ENCODE results near the gene TSPAN18.

Gene TSPAN18

DNA sequence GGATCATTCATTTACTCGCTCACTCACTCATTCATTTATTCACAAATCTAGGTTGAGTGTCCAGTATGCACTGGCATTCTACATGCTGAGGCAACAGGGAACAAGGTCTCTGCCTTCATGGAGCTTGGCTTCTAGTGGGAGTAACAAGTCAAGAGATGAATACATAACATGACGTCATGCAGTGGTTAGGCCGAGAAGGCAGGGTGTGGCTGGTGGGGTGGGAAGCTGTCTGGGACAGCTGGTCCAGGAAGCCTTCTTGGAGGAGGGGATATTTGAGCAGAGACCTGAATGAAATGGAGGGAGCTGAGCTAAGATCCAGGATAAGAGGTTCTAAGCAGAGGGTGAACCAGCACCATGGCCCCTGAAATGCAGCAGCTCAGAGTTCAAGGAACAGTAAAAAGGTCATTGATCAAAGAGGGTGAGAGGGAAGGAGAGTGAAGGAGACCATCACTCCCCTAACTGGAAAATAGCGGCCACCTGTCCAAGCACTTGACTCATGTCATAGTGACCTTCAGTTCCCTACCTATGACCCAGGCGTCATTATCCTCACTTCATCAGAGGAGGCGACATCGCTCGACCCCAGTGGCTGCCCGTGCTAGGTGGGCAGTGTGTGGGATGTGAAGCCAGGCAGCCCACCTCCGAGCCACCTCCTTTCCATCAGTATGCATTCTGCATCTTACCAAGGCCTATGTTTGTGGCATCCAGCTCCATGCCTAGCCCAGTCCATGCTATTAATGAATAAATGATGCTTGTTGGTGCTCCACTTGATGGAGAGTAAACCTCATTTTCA is 105.0 kb downstream of the TSPAN18 start:
- DNase-seq (ENCODE audit: insufficient read length, low spot score) (no peak), FAIRE-seq (no peak)
- TF ChIP-seq, protein P1, sequence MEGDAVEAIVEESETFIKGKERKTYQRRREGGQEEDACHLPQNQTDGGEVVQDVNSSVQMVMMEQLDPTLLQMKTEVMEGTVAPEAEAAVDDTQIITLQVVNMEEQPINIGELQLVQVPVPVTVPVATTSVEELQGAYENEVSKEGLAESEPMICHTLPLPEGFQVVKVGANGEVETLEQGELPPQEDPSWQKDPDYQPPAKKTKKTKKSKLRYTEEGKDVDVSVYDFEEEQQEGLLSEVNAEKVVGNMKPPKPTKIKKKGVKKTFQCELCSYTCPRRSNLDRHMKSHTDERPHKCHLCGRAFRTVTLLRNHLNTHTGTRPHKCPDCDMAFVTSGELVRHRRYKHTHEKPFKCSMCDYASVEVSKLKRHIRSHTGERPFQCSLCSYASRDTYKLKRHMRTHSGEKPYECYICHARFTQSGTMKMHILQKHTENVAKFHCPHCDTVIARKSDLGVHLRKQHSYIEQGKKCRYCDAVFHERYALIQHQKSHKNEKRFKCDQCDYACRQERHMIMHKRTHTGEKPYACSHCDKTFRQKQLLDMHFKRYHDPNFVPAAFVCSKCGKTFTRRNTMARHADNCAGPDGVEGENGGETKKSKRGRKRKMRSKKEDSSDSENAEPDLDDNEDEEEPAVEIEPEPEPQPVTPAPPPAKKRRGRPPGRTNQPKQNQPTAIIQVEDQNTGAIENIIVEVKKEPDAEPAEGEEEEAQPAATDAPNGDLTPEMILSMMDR (IDR thresholded peaks at IDR 0.05; ENCODE audit: insufficient read depth, missing control alignments): no peak

DNA sequence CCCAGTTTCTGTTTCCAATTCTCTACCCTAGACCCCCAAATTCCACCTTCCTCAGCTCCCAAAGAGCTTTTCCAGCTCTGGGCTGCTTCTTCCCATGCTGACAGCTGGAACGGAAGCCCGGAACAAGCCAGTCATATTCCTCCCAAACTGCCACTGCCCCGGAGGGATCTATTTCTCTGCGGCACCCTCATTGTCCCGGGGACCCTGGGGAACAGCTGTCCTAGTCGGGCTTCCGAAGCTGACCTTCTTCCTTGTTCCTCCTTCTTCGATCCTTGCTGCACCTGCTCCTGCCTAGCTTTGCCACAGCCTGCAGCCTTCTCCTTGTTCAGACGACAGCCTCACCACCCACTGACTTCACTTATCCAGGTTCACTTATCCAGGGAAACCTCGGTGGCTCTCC is 105.7 kb downstream of the TSPAN18 start:
- TF ChIP-seq, protein P1 (IDR thresholded peaks at IDR 0.05; ENCODE audit: insufficient read depth, missing control alignments): no peak
- FAIRE-seq (no peak), DNase-seq (ENCODE audit: insufficient read length, low spot score) (no peak)

DNA sequence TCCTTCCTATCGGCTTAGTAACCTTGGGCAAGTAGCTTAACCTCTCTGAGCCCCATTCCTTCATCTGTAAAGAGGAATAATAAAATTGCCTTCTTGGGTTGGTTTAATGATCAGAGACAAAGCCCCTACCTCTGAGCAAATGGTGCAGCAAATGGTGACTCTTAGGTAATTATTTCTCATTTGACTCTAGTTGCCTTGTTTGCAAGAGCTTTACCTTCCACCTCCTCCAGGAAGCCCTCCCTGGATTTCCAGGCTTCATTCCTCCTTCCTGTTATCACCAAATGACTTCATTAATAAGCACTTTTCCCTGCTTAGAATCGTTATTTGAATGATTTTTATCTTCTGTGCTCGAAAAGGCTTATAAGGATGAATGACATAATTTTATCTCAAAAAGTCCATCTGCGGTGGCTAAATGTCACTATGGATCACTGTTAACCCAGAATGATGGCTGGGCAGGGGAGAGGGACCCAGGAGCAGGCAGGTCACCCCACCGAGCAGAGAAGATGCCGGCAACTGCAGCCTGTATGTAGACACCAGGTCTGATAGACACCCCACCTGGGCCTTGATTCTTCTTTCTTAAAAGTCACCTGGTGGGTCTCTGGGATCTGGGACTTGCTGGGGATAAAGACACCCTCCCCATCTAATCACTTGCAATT is 106.6 kb downstream of the TSPAN18 start:
- DNase-seq (ENCODE audit: insufficient read length, low spot score) (no peak), FAIRE-seq (no peak)
- TF ChIP-seq, protein P1 (IDR thresholded peaks at IDR 0.05; ENCODE audit: insufficient read depth, missing control alignments): no peak

DNA sequence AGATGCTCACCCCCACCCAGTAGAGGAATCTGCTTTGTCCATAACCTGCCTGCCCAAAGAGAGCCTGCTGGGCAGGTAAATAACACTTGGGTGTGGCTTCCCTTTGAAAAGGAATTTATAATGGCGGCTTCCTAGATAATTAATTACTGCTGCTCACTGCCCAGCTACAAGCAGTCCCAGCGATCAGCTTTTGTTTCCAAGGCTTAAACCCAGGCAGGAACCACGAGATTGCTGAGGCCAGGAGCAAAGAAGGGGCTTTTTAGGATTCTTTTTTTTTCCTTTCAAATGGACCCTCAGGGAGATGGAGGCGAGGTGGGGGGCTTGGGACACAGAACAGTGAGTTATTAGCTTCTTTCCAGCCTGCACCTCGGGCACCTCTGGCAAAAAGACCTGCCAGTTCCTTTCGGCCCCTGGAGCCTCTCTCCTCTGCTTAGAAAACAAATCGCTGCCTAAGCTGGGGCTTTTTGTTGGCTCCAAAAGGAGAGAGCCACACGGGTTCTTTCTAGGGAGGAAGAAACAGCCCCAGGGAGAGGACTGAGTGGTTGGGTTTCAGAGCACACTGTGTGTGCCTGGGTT is 107.2 kb downstream of the TSPAN18 start:
- DNase-seq (ENCODE audit: insufficient read length, low spot score) (no peak), FAIRE-seq (no peak)
- TF ChIP-seq, protein P1 (IDR thresholded peaks at IDR 0.05; ENCODE audit: insufficient read depth, missing control alignments): no peak

DNA sequence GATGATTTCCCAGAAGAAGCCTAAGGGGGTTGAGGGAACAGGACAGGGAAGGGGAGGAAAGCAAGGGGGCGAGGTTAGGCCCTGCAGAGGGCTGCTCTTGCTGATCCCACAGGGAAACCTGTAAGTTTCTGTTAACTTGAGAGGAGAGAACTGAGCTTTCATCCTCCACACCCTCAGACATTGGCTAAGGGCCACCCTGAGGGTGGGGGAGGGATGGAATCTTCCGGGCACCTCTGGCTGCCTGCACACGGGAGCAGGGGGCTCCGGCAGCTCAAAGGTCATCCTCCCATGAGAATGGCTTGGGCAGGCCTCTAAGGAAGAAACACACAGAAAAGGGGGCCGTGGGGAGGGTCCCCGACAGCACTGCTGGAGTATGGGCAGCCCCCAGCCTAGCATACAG is 108.1 kb downstream of the TSPAN18 start:
- TF ChIP-seq, protein P1 (IDR thresholded peaks at IDR 0.05; ENCODE audit: insufficient read depth, missing control alignments): no peak
- DNase-seq (ENCODE audit: insufficient read length, low spot score) (no peak), FAIRE-seq (no peak)

DNA sequence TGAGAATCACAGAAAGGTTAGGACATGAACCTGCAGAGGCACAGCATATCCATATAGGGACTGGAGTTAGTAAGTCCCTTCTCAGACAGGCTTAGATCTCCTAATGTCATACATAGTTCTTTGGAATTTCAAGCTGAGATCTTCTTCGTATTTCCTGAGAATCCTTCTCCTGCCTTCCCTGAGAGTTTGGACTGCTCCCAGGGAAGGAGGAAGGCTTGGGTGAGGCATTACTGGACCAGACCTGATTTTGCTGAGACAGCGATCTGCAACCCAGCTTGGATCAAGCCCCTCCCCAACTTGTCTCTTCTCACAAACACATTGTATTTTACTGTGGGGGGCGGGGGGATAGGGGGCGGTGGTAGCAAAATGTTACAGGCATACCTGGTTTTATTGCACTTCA is 108.5 kb downstream of the TSPAN18 start:
- TF ChIP-seq, protein P1 (IDR thresholded peaks at IDR 0.05; ENCODE audit: insufficient read depth, missing control alignments): no peak
- DNase-seq (ENCODE audit: insufficient read length, low spot score) (no peak), FAIRE-seq (no peak)

DNA sequence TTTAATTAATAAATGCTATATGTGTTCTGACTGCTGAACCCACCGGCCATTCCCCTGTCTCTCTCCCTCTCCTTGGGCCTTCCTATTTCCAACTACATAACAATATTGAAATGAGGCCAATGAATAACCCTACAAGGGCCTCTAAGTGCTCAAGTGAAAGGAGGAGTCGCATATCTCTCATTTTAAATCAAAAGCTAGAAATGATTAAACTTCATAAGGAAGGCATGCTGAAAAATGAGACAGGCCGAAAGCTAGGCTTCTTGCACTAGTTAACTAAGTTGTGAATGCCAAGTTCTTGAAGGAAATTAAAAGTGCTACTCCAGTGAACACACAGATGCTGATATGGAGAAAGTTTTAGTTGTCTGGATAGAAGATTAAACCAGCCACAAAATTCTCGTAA is 109.2 kb downstream of the TSPAN18 start:
- no peak for FAIRE-seq

More for the DNA sequence above, 109.2 kb downstream of the TSPAN18 start:
- TF ChIP-seq, protein P1 (IDR thresholded peaks at IDR 0.05; ENCODE audit: insufficient read depth, missing control alignments): no peak
- DNase-seq (ENCODE audit: insufficient read length, low spot score): no peak

Measured in D721Med (cell line).